Brain microvascular endothelial cell (primary cell): ENCODE data around the gene EVC.

Experiments
- DNase-seq: peaks from one replicate; pipeline ENCODE4 v3.0.0-alpha.2; 2020
- H3K27ac ChIP-seq: fragments of 250-450 bp; sonication (Bioruptor Pico); 2 replicates; pipeline ENCODE4 v1.5.1; 2020; ENCODE audit warnings: mild to moderate bottlenecking, moderate library complexity
- H3K27me3 ChIP-seq: fragments of 250-450 bp; sonication (Bioruptor Pico); replicated peaks from 2 replicates; pipeline ENCODE4 v1.5.1; 2020; ENCODE audit warnings: mild to moderate bottlenecking
- H3K36me3 ChIP-seq: fragments of 250-450 bp; sonication (Bioruptor Pico); replicated peaks from 2 replicates; pipeline ENCODE4 v1.5.1; 2020; ENCODE audit warnings: mild to moderate bottlenecking
- H3K4me3 ChIP-seq: 2 replicates; pipeline ENCODE4 v1.5.1; 2011; ENCODE audit warnings: low read depth, mild to moderate bottlenecking, control low read depth, low read length, moderate library complexity
- CTCF ChIP-seq: IDR thresholded peaks from 2 replicates; pipeline ENCODE4 v1.5.1; 2011; ENCODE audit warnings: low read depth, mild to moderate bottlenecking, moderate library complexity, low read length, control low read depth, inconsistent platforms; ENCODE audit errors: missing control alignments
- in situ Hi-C: cut with HindIII; loops from 2 replicates; pipeline ENCODE4 v1.10.0; 2017; ENCODE audit warnings: low sequenced_read_pairs, low pct_ligation_motif_present

Gene EVC

GRCh38 chr4:5750052-5750945 lies 39.3 kb downstream of the EVC start:
- DNase-seq: peak; percentile 79
- no peak for TF ChIP-seq CTCF
- Histone ChIP-seq H3K27me3 (no peaks in the 10 kb centered on the region), H3K4me3 (no peak overlapping the region), H3K27ac (peak overlapping the region; percentile 93), H3K36me3 (peaks cover 34% of the 10 kb centered on the region)
- in situ Hi-C loops: no loop called here

DNA sequence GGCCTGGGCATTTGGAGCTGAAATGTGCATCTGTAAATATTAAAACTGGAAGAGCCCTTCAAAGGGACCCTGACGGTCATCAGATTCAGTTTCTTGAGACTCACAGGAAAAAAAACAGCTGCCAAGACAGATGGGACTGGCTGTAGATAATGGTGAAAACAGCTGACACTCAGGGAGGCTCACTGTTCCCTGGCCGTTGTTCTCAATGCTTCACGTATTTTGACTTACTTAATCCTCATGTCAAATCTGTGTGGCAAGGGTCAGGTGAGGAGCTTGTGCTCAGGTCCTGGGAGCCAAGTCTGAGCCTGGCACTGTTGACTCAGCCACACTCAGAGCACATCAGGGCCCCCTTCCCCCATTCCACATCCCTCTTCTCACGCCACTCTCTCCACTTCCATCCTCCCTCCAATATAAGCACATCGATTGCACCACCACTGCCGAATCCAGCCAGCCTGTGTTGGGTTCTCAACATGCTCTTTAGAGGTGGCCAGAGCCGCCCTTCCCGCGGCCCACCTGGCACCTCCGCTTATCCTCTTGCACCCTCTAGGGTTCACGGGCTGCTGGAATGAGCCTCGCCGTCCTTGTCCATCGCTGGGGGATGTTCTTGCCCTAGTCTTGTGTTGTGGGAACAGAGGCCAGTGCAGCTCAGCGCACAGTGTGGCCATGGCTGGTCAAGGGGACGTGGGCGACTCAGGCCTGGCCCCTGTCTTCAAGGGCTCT lies 40.1 kb downstream of the EVC start:
- in situ Hi-C loops: no loop called here
- peak; percentile 84 for DNase-seq
- H3K27ac ChIP-seq: peak overlapping the region; percentile 93
- no peak for TF ChIP-seq CTCF
- H3K4me3 ChIP-seq: no peak overlapping the region
- H3K27me3 ChIP-seq: no peaks in the 10 kb centered on the region
- H3K36me3 ChIP-seq: peaks cover 37% of the 10 kb centered on the region

- DNase-seq: no peak
- in situ Hi-C loops: no loop called here
- Histone ChIP-seq H3K27ac (peak overlapping the region; percentile 93), H3K4me3 (no peak overlapping the region), H3K36me3 (peaks cover 44% of the 10 kb centered on the region), H3K27me3 (no peaks in the 10 kb centered on the region)
- no peak for TF ChIP-seq CTCF
Measured at GRCh38 chr4:5751666-5752375, 40.8 kb downstream of the EVC start.

GRCh38 chr4:5752376-5753184 lies 41.6 kb downstream of the EVC start:
- H3K36me3 ChIP-seq: peaks cover 52% of the 10 kb centered on the region

More at GRCh38 chr4:5752376-5753184, 41.6 kb downstream of the EVC start:
- H3K4me3 ChIP-seq: no peak overlapping the region
- in situ Hi-C loops: no loop called here
- H3K27ac ChIP-seq: peak overlapping the region; percentile 93
- peak; percentile 54 for DNase-seq
- TF ChIP-seq CTCF: peak; percentile 32
- no peaks in the 10 kb centered on the region for H3K27me3 ChIP-seq
